ENCODE measurements around the gene DUT.

The DUT gene

GRCh38 chr15:48385031-48385830, 54.0 kb downstream of the DUT start:
- H3K4me3 ChIP-seq (replicated peaks; ENCODE audit: low read depth, low read length): no peak overlapping the region
- no peak for TF ChIP-seq CTCF (IDR thresholded peaks at IDR 0.05; ENCODE audit: low read depth, low read length, missing control alignments)
- DNase-seq (ENCODE audit: extremely low read depth, low read depth): peak; percentile 97

DNA sequence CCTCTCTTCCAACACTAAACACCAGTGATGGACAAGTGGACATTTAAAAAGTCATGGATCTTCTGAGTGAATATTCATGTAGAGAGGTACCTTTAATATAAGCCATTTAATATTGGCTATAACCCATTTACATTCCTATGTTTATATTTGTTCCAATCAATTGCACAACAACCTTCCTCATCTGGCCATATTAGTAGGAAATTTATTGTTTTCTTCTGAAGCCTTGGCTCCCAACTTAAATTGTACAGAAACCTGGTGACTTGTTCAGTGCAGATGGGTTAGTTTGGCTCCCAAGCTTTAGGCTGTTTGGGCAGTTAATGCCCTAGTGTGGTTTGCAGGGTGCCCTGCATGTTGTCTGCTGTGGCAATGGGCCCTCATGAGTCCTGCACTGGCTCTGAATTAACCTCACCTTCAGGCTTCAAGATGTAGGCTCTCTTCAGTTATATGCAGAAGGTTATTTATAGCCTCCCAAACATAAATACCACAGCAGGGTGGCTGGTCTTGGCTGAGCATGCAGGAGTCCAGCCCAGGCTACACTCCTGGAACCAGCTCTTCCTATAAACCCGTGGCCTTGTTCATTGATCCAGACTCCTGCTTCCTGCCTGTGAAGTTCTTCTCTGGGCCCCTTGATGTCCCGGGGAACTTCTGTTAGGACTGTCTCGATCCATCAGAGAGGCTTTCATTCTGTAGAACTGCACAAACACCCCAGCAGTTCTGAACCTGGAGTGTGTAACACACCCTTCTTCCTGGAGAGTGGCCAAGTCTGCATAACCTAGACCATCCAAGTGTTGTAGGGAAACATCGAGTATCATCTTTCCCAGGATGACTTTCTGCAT, 57.0 kb downstream of the DUT start:
- no peak for TF ChIP-seq CTCF (IDR thresholded peaks at IDR 0.05; ENCODE audit: low read depth, low read length, missing control alignments)
- no peak overlapping the region for H3K4me3 ChIP-seq (replicated peaks; ENCODE audit: low read depth, low read length)
- DNase-seq (ENCODE audit: extremely low read depth, low read depth): no peak

GRCh38 chr15:48388910-48389309, 57.7 kb downstream of the DUT start:
- no peak for TF ChIP-seq CTCF (IDR thresholded peaks at IDR 0.05; ENCODE audit: low read depth, low read length, missing control alignments)
- H3K4me3 ChIP-seq (replicated peaks; ENCODE audit: low read depth, low read length): no peak overlapping the region
- no peak for DNase-seq (ENCODE audit: extremely low read depth, low read depth)

- DNase-seq (ENCODE audit: extremely low read depth, low read depth): no peak
- H3K4me3 ChIP-seq (replicated peaks; ENCODE audit: low read depth, low read length): no peak overlapping the region
These were observed 58.5 kb downstream of the DUT start for GRCh38 chr15:48389691-48390143.

DNA sequence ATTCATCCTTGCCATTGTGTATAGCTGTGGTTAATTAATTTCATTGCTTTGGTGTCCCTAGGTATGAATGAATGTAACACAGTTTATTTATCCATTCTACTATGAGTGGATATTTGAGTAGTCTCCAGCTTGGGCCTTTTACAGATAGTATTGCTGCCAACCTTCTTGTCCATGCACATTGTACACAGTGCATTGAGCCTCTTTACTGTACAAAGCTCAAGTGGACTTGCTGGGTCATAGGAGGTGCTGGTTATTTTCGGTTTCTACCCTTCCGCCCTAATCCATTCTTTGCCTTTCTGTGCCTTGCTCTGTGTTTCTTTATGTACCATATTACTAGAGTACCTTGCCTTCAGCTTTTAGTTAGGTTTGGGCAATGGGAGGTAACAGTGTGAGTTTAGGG, 60.7 kb downstream of the DUT start:
- no peak for TF ChIP-seq CTCF (IDR thresholded peaks at IDR 0.05; ENCODE audit: low read depth, low read length, missing control alignments)
- no peak for DNase-seq (ENCODE audit: extremely low read depth, low read depth)
- no peak overlapping the region for H3K4me3 ChIP-seq (replicated peaks; ENCODE audit: low read depth, low read length)

More at GRCh38 chr15:48389691-48390143, 58.5 kb downstream of the DUT start:
- TF ChIP-seq CTCF (IDR thresholded peaks at IDR 0.05; ENCODE audit: low read depth, low read length, missing control alignments): no peak

DNA sequence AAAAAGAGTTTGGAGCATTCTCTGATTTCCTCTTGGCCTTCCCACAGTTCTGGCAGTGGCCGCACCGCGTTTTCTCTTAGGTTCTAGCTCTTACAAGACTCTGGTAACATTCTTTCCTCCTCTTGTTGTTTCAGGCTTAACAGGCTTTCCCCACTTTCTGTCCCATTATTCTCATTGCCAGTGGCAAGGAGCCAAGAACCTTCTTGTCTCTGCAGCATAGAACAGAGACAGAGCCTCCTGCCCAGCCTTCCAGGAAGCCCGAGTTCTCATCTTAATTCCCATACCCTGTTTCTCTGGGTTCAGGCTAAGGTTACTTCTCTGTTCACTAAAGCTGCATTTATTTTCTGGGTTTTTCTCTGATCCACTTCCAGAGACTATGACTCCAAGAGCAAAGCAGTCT, 61.1 kb downstream of the DUT start:
- no peak overlapping the region for H3K4me3 ChIP-seq (replicated peaks; ENCODE audit: low read depth, low read length)
- TF ChIP-seq CTCF (IDR thresholded peaks at IDR 0.05; ENCODE audit: low read depth, low read length, missing control alignments): no peak
- DNase-seq (ENCODE audit: extremely low read depth, low read depth): no peak
